Endothelial cell of umbilical vein (primary cell): ENCODE measurements around the gene NMNAT3. TPM values are rescaled to one million over a fixed set of nuclear protein-coding genes. Genes with fewer than 3 reads are reported as not detected.

Experiments used
- BruUV-seq: library from RNA; stranded (reverse); fragments of 400-500 nt; replicated peaks from 2 replicates; lab custom pipeline; 2021; lab: Mats Ljungman, UMichigan
- CTCF ChIA-PET: fragments of 300-600, 350-600 bp; sonication (Branson Sonifier 250); formaldehyde crosslinking; loops from one replicate; lab custom pipeline; 2021; ENCODE audit warnings: antibody characterized with exemption, inconsistent platforms; lab: Charles Lee
- POLR2A ChIA-PET: fragments of 300-600, 350-600 bp; sonication (Branson Sonifier 250); formaldehyde crosslinking; loops from one replicate; lab custom pipeline; 2021; ENCODE audit warnings: antibody characterized with exemption, inconsistent platforms; lab: Charles Lee
- DNase-seq: peaks from one replicate; pipeline ENCODE4 v3.0.0-alpha.2; 2011; ENCODE audit warnings: low read depth, low spot score
- FAIRE-seq: peaks from 2 replicates; lab custom pipeline; 2011; peaks lifted over from hg19 to GRCh38; lab: Jason Lieb, UNC
- H2AFZ ChIP-seq: 2 replicates; pipeline ENCODE4 v1.6.0; 2012; ENCODE audit warnings: low read depth, low read length, control low read depth, inconsistent platforms
- H3K27ac ChIP-seq: 2 replicates; pipeline ENCODE4 v1.5.1; 2011; ENCODE audit warnings: low read depth, mild to moderate bottlenecking, control low read depth, low read length, moderate library complexity; ENCODE audit not compliant: insufficient read depth
- H3K27me3 ChIP-seq, 2 experiments: 2 replicates each; pipeline versions ENCODE4 v1.6.0 to v1.6.1; 2011; ENCODE audit warnings: low read length in 2 of 2, mixed read lengths in 1 of 2; ENCODE audit not compliant: control insufficient read depth in 2 of 2, insufficient read depth in 2 of 2
- H3K36me3 ChIP-seq, 2 experiments: 2 replicates in 1 of 2; 3 replicates in 1 of 2; pipeline ENCODE4 v1.5.1; 2011; ENCODE audit warnings: low read length in 2 of 2, mild to moderate bottlenecking in 1 of 2, moderate library complexity in 1 of 2; ENCODE audit not compliant: control insufficient read depth in 2 of 2, insufficient read depth in 2 of 2; ENCODE audit errors: extremely low read depth in 1 of 2
- H3K4me1 ChIP-seq: 3 replicates; pipeline ENCODE4 v1.5.1; 2011; ENCODE audit warnings: mild to moderate bottlenecking, low read length; ENCODE audit not compliant: control insufficient read depth, insufficient read depth; ENCODE audit errors: extremely low read depth
- H3K4me2 ChIP-seq: 2 replicates; pipeline ENCODE4 v1.6.1; 2011; ENCODE audit warnings: low read length, control low read depth, mixed read lengths; ENCODE audit not compliant: insufficient read depth
- H3K4me3 ChIP-seq, 3 experiments: fragments of 200-600 bp in 1 of 3; sonication (generic), shearing (Covaris generic) in 1 of 3; replicated peaks in 1 of 3; 2 replicates each; pipeline ENCODE4 v1.5.1; 2011 to 2016; ENCODE audit warnings: control low read depth in 3 of 3, low read length in 3 of 3, mild to moderate bottlenecking in 2 of 3, inconsistent platforms in 1 of 3, low read depth in 1 of 3, moderate library complexity in 1 of 3; ENCODE audit not compliant: insufficient read depth in 1 of 3
- H3K79me2 ChIP-seq: 2 replicates; pipeline ENCODE4 v1.6.0; 2012; ENCODE audit warnings: low read length, inconsistent platforms; ENCODE audit not compliant: control insufficient read depth, insufficient read depth
- H3K9ac ChIP-seq: replicated peaks from 2 replicates; pipeline ENCODE3; 2011; ENCODE audit warnings: low read length, control low read depth; ENCODE audit not compliant: insufficient read depth; ENCODE audit errors: extremely low read depth
- H3K9me1 ChIP-seq: replicated peaks from 3 replicates; pipeline ENCODE4 v1.6.0; 2011; ENCODE audit warnings: mild to moderate bottlenecking, low read length; ENCODE audit not compliant: control insufficient read depth, insufficient read depth; ENCODE audit errors: extremely low read depth
- H3K9me3 ChIP-seq: replicated peaks from 2 replicates; pipeline ENCODE4 v1.5.1; 2012; ENCODE audit warnings: low read length, inconsistent platforms; ENCODE audit not compliant: control insufficient read depth, insufficient read depth
- H4K20me1 ChIP-seq: replicated peaks from 2 replicates; pipeline ENCODE3; 2011; ENCODE audit warnings: mild to moderate bottlenecking, low read length; ENCODE audit not compliant: control insufficient read depth, insufficient read depth; ENCODE audit errors: extremely low read depth
- EZH2 ChIP-seq: IDR thresholded peaks from 2 replicates; pipeline ENCODE4 v1.6.1; 2012; ENCODE audit warnings: borderline replicate concordance, low read depth, mild to moderate bottlenecking, moderate library complexity, low read length, inconsistent platforms; ENCODE audit not compliant: severe bottlenecking
- FOS ChIP-seq: IDR thresholded peaks from 2 replicates; pipeline ENCODE4 v1.6.1; 2011; ENCODE audit warnings: mild to moderate bottlenecking, low read length, moderate library complexity, borderline replicate concordance; ENCODE audit not compliant: insufficient read depth
- JUN ChIP-seq: IDR thresholded peaks from 2 replicates; pipeline ENCODE4 v1.6.1; 2011; ENCODE audit warnings: borderline replicate concordance, low read depth; ENCODE audit not compliant: insufficient read length, insufficient read depth
- MAX ChIP-seq: IDR thresholded peaks from 2 replicates; pipeline ENCODE4 v1.6.1; 2011; ENCODE audit not compliant: insufficient read depth, insufficient read length
- POLR2A ChIP-seq: IDR thresholded peaks from 2 replicates; pipeline ENCODE4 v1.6.1; 2012; ENCODE audit warnings: low read depth, mild to moderate bottlenecking, control low read depth, low read length
- POLR2AphosphoS5 ChIP-seq: IDR thresholded peaks from 2 replicates; pipeline ENCODE4 v1.6.1; 2012; ENCODE audit warnings: low read depth, mild to moderate bottlenecking, control low read depth, low read length, moderate library complexity; ENCODE audit not compliant: insufficient read depth
- dilution Hi-C: fragments of 300-500 bp; cut with MboI; formaldehyde crosslinking; loops from one replicate; pipeline ENCODE4 v1.15.0; 2019; ENCODE audit warnings: low sequenced_read_pairs; ENCODE audit not compliant: extremely low pct_ligation_motif_present
- intact Hi-C: fragments of 100-400 bp; cut with micrococcal nuclease; formaldehyde crosslinking; loops from one replicate; pipeline ENCODE4 v1.10.0; 2022
- polyA plus RNA-seq, 4 experiments: library from polyadenylated mRNA; depleted of rRNA in 3 of 4; stranded (reverse) in 3 of 4; unstranded in 1 of 4; fragments of >200 nt; gene quantifications; 2 replicates each; pipeline versions ENCODE4 v1.2.1 to v1.2.3, GENCODE V29; 2011 to 2012; ENCODE audit warnings: missing spikeins in 1 of 4
- total RNA-seq: library from RNA; stranded (reverse); gene quantifications from 2 replicates; pipeline ENCODE4 v1.2.3, GENCODE V29; 2021
- TF ChIP-seq, protein P1 (sequence below), 2 donors: IDR thresholded peaks; 1 replicate in 1 of 2; 2 replicates in 1 of 2; pipeline ENCODE4 v1.5.1; 2011; ENCODE audit warnings: low read length in 2 of 2, mild to moderate bottlenecking in 2 of 2, moderate library complexity in 2 of 2, control low read depth in 1 of 2, inconsistent platforms in 1 of 2, low read depth in 1 of 2; ENCODE audit not compliant: insufficient read depth in 1 of 2; ENCODE audit errors: extremely low read depth in 1 of 2

NMNAT3 gene
- total and polyA plus RNA-seq, 2 donors (not counting 3 experiments of a cell fraction or from before 2014, with no cell fraction given): 0.59 to 0.60 TPM

- Histone ChIP-seq H3K4me2 (no peak overlapping the region), H3K27me3 (peaks cover 0 to 3% of the 10 kb centered on the region in 2 experiments), H2AFZ (no peak overlapping the region), H3K9ac (no peak overlapping the region), H3K4me1 (no peaks in the 10 kb centered on the region), H3K27ac (no peak overlapping the region), H3K9me3 (no peaks in the 10 kb centered on the region), H3K4me3 (no peak overlapping the region), H3K36me3 (no peaks in the 10 kb centered on the region), H3K9me1 (no peaks in the 10 kb centered on the region), H4K20me1 (no peaks in the 10 kb centered on the region), H3K79me2 (no peaks in the 10 kb centered on the region)
- ChIA-PET POLR2A (no interaction called here), CTCF (no interaction called here)
- FAIRE-seq: no peak
- TF ChIP-seq JUN: no peak
- TF ChIP-seq POLR2AphosphoS5: no peak
- TF ChIP-seq, protein P1, sequence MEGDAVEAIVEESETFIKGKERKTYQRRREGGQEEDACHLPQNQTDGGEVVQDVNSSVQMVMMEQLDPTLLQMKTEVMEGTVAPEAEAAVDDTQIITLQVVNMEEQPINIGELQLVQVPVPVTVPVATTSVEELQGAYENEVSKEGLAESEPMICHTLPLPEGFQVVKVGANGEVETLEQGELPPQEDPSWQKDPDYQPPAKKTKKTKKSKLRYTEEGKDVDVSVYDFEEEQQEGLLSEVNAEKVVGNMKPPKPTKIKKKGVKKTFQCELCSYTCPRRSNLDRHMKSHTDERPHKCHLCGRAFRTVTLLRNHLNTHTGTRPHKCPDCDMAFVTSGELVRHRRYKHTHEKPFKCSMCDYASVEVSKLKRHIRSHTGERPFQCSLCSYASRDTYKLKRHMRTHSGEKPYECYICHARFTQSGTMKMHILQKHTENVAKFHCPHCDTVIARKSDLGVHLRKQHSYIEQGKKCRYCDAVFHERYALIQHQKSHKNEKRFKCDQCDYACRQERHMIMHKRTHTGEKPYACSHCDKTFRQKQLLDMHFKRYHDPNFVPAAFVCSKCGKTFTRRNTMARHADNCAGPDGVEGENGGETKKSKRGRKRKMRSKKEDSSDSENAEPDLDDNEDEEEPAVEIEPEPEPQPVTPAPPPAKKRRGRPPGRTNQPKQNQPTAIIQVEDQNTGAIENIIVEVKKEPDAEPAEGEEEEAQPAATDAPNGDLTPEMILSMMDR (IDR thresholded peaks at IDR 0.05; ENCODE audit: extremely low read depth in 1 of 2, insufficient read depth in 1 of 2, low read depth in 1 of 2, low read length in 2 of 2): no peak
- TF ChIP-seq FOS: no peak
- TF ChIP-seq POLR2A: no peak
- no peak for TF ChIP-seq MAX
- no peak for TF ChIP-seq EZH2
- dilution Hi-C loops: no loop called here
- no TSS peak for BruUV-seq
- intact Hi-C loops: no loop called here
- no peak for DNase-seq
Observed at GRCh38 chr3:139546772-139547171, 131.0 kb downstream of the NMNAT3 start.
